Heart left ventricle (tissue), 16 donors: Measurements from ENCODE around the gene CLCA1. TPM values are rescaled to one million over a fixed set of nuclear protein-coding genes. Genes with fewer than 3 reads are reported as not detected.
A peak's percentile ranks its signal among the peaks of the same experiment; 100 is the strongest.

Experiments used
- ATAC-seq, 4 donors: fragments of 200-7000 bp; cut with Tn5 transposase; one replicate each; pipeline ENCODE4 v1.9.1; 2020 to 2022; ENCODE audit warnings: moderate library complexity in 4 of 4, mild to moderate bottlenecking in 3 of 4, moderate number of reproducible peaks in 1 of 4
- DNase-seq, 5 donors: peaks; one replicate each; pipeline ENCODE4 v3.0.0-alpha.2; 2020
- H3K27ac ChIP-seq, 12 donors: fragments of 200-600 bp; sonication (generic) in 4 of 12; one replicate each; pipeline versions ENCODE4 v1.5.0 to v1.8.0; 2016 to 2022; ENCODE audit warnings: mild to moderate bottlenecking in 2 of 12
- H3K27me3 ChIP-seq, 9 donors: fragments of 200-600 bp; sonication (generic) in 2 of 9; one replicate each; pipeline versions ENCODE4 v1.5.1 to v1.8.0; 2016 to 2022; ENCODE audit warnings: mild to moderate bottlenecking in 3 of 9
- H3K36me3 ChIP-seq, 9 donors: fragments of 200-600 bp; sonication (generic) in 2 of 9; one replicate each; pipeline versions ENCODE4 v1.5.0 to v1.8.0; 2018 to 2022; ENCODE audit warnings: mild to moderate bottlenecking in 2 of 9
- H3K4me1 ChIP-seq, 12 donors: fragments of 200-600 bp; sonication (generic) in 4 of 12; one replicate each; pipeline versions ENCODE4 v1.5.0 to v1.8.0; 2016 to 2022; ENCODE audit warnings: mild to moderate bottlenecking in 3 of 12
- H3K4me3 ChIP-seq, 12 donors: fragments of 200-600 bp; sonication (generic) in 4 of 12; one replicate each; pipeline versions ENCODE4 v1.5.0 to v1.8.0; 2017 to 2022; ENCODE audit warnings: mild to moderate bottlenecking in 9 of 12, moderate library complexity in 4 of 12
- H3K9me3 ChIP-seq, 12 donors: fragments of 200-600 bp; sonication (generic) in 4 of 12; one replicate each; pipeline versions ENCODE4 v1.5.0 to v1.8.0; 2016 to 2022; ENCODE audit warnings: mild to moderate bottlenecking in 1 of 12
- CTCF ChIP-seq, 12 donors: fragments of 200-600 bp; sonication (generic) in 4 of 12; IDR thresholded peaks; one replicate each; pipeline versions ENCODE4 v1.5.0 to v1.8.0; 2018 to 2022; ENCODE audit warnings: antibody characterized with exemption in 12 of 12, mild to moderate bottlenecking in 5 of 12
- POLR2A ChIP-seq, 2 donors: fragments of 450-650 bp; IDR thresholded peaks; one replicate each; pipeline ENCODE4 v1.6.1; 2017; ENCODE audit warnings: antibody characterized with exemption in 2 of 2, mild to moderate bottlenecking in 2 of 2, moderate library complexity in 2 of 2
- WGBS, 4 donors: extraction: QIAGEN DNeasy Blood & Tissue Kit in 2 of 4; methylation state at CpG; one replicate each; pipeline versions ENCODE4 v1.1.5 to v1.1.7; 2013 to 2018; 5-methylcytosine and 5-hydroxymethylcytosine counted together
- intact Hi-C, 10 donors: fragments of 100-400 bp; cut with DNase I; formaldehyde crosslinking; loops; one replicate each; pipeline versions ENCODE4 v1.11.1 to v1.14.2; 2022
- polyA plus RNA-seq, 2 donors: library from polyadenylated mRNA; stranded (reverse); fragments of 200-250 nt; gene quantifications; one replicate each; pipeline ENCODE4 v1.2.3, GENCODE V29; 2013
- total RNA-seq, 9 donors: library from RNA; depleted of rRNA in 2 of 9; stranded (reverse); fragments of >200 nt in 2 of 9; fragmentation: NEBNext Ultra II Directional in 3 of 9; extraction: Animal tissue kit (Norgen Biotek cat#: 25700) in 3 of 9; gene quantifications; one replicate each; pipeline versions ENCODE4 v1.1.0 to v1.2.4, GENCODE V29; 2016 to 2023
- donor health status: ischemic (EF 13 %, LVEDD 7.1; RV severe dilation, severe dysfunction).
- donor health status: healthy with polysubstance abuse.
- donor health status: DM: no; HTN: yes; CAD: no.
- donor health status: DM: no; HTN: no; CAD: no.
- donor health status: ischemic (EF 25% LVEDD 6.9; RV normal size, moderate dysfunction).
- donor health status: ischemic (EF 25% LVEDD 5.7; RV mildly dilated, moderate dysfunction).
- donor health status: healthy.
- donor health status: DM: yes; HTN: yes; CAD: no.
- donor health status: ischemic (EF 35%, LVEDD 5.7; RV mildly dilated, moderate dysfunction).
- donor health status: nonischemic (EF 11% LVEDD 7.7; RV severe dilation, severe dysfunction).
- donor health status: DM: yes; HTN: yes; CAD: no.
- donor health status: PGD.
- donor health status: ischemic (EF 29% LVEDD 5.4; RV normal size, mild dysfunction).
- donor health status: nonischemic (EF 23%, LVEDD 6.1; RV moderate dilation, normal function).

CLCA1 gene
- total and polyA plus RNA-seq, 11 donors = 0.06 to 0.07 TPM; not detected in 9

- 52 to 65% (median 62%) methylated on average over 3 of the region's 3 CpGs for WGBS, 4 donors
- no peaks in the 10 kb centered on the region for H3K27me3 ChIP-seq
- TF ChIP-seq POLR2A (IDR thresholded peaks at IDR 0.05) = no peak
- no peak for TF ChIP-seq CTCF (IDR thresholded peaks at IDR 0.05)
- no peaks in the 10 kb centered on the region for H3K36me3 ChIP-seq
- H3K9me3 ChIP-seq = no peaks in the 10 kb centered on the region
- no peak overlapping the region for H3K27ac ChIP-seq
- DNase-seq (no peak), ATAC-seq (no peak)
- intact Hi-C loops = no loop called here
- no peaks in the 10 kb centered on the region for H3K4me1 ChIP-seq
- H3K4me3 ChIP-seq = no peak overlapping the region
These were observed 7.2 kb upstream of the CLCA1 start for GRCh38 chr1:86461482-86461881.

- Histone ChIP-seq H3K36me3 (no peaks in the 10 kb centered on the region), H3K27ac (no peak overlapping the region), H3K4me1 (no peaks in the 10 kb centered on the region), H3K9me3 (no peaks in the 10 kb centered on the region), H3K27me3 (no peaks in the 10 kb centered on the region), H3K4me3 (no peak overlapping the region)
- 80 to 87% (median 82%) methylated on average over 1 of the region's 1 CpG for WGBS, 4 donors
- ATAC-seq (no peak), DNase-seq (no peak)
- TF ChIP-seq POLR2A (IDR thresholded peaks at IDR 0.05) (no peak), CTCF (IDR thresholded peaks at IDR 0.05) (no peak)
- intact Hi-C loops = no loop called here
These were observed 3.9 kb upstream of the CLCA1 start for GRCh38 chr1:86464819-86465218.

GRCh38 chr1:86466109-86466844 is 2.5 kb upstream of the CLCA1 start:
- intact Hi-C loops = no loop called here
- no peak overlapping the region for H3K4me3 ChIP-seq
- no peaks in the 10 kb centered on the region for H3K9me3 ChIP-seq
- WGBS, 4 donors = 76 to 92% (median 81%) methylated on average over 2 of the region's 2 CpGs
- no peaks in the 10 kb centered on the region for H3K36me3 ChIP-seq
- DNase-seq = no peak
- no peaks in the 10 kb centered on the region for H3K27me3 ChIP-seq
- no peak overlapping the region for H3K27ac ChIP-seq
- ATAC-seq = no peak
- no peaks in the 10 kb centered on the region for H3K4me1 ChIP-seq
- TF ChIP-seq POLR2A (IDR thresholded peaks at IDR 0.05) (no peak), CTCF (IDR thresholded peaks at IDR 0.05) (no peak)

- H3K27me3 ChIP-seq = no peaks in the 10 kb centered on the region
- ATAC-seq (peak in 1 of 4 donors; percentile 44), DNase-seq (no peak)
- H3K4me3 ChIP-seq = no peak overlapping the region
- no peaks in the 10 kb centered on the region for H3K4me1 ChIP-seq
- H3K36me3 ChIP-seq = no peaks in the 10 kb centered on the region
- WGBS, 4 donors = 64 to 71% (median 67%) methylated on average over 4 of the region's 4 CpGs
- intact Hi-C loops = no loop called here
- H3K9me3 ChIP-seq = no peaks in the 10 kb centered on the region
- no peak for TF ChIP-seq CTCF (IDR thresholded peaks at IDR 0.05)
- no peak overlapping the region for H3K27ac ChIP-seq
These were observed 1.7 kb upstream of the CLCA1 start for GRCh38 chr1:86466986-86467385.
